DMS 273 treated with DMSO at 0.1 percent for 48 hours (cell line): Measurements from ENCODE around the gene CSH2.
A peak's percentile ranks its signal among the peaks of the same experiment; 100 is the strongest.

Source experiments
- DNase-seq: peaks from one replicate; lab custom pipeline; 2025; lab: John Stamatoyannopoulos, UW

The CSH2 gene

GRCh38 chr17:63855185-63855584 is 18.3 kb downstream of the CSH2 start:
- DNase-seq, result no peak

DNA sequence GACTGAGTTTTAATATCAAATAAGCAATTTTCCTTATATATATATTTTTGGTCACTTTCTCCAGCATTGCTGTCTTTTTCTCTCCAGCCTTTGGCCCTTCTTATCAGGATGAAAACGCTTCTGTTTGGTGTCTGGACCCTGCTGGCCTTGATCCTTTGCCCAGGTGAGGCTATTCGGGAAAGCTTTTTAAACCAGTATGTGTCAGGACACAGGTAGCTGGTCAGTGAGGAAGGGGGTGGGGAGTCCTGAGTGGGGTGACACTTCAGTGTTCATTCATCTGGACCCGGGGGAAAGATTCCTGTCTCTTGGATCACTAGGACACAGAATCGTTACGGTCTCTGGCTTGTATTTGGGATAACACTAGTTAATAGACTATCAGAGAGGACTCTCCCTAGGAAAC is 18.8 kb downstream of the CSH2 start:
- DNase-seq, result no peak

- DNase-seq, result no peak
These were observed 20.2 kb downstream of the CSH2 start for GRCh38 chr17:63853260-63853659.

DNA sequence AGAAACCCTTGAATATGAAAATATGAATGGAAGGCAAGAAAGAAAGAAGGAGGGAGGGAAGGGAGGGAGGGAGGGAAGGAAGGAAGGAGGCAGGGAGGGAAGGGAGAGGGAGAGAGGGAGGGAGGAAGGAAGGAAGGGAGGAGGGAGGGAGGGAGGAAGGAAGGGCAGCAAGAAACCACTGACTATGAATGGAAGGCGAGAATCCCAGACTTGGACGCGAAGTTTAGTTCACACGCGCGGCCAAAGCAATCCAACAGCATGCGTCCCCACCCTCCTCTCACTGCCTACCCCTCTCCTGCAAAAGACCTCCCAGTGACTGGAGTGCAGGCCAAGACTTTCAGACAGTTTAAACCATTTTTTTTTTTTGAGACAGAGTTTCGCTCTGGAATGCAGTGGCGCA is 23.1 kb downstream of the CSH2 start:
- no peak for DNase-seq

GRCh38 chr17:63848834-63849689 is 24.4 kb downstream of the CSH2 start:
- no peak for DNase-seq

GRCh38 chr17:63847525-63848249 is 25.8 kb downstream of the CSH2 start:
- DNase-seq, result no peak

DNA sequence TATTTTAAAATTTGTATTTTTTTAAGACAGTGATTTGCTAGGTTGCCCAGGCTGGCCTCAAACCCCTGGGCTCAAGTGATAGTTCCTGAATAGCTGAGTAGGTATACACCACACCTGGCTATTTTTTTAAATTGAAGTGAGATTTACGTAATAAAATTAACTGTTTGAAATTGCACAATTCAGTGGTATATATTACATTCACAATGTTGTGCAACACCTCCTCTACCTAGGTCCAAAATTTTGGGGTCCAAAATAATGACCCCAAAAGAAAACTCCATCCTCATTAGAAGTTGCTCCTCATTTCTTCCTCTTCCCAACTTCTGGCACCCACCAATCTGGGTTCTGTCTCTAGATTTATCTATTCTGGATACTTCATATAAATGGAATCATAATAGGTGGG is 28.0 kb downstream of the CSH2 start:
- DNase-seq, result no peak

DNA sequence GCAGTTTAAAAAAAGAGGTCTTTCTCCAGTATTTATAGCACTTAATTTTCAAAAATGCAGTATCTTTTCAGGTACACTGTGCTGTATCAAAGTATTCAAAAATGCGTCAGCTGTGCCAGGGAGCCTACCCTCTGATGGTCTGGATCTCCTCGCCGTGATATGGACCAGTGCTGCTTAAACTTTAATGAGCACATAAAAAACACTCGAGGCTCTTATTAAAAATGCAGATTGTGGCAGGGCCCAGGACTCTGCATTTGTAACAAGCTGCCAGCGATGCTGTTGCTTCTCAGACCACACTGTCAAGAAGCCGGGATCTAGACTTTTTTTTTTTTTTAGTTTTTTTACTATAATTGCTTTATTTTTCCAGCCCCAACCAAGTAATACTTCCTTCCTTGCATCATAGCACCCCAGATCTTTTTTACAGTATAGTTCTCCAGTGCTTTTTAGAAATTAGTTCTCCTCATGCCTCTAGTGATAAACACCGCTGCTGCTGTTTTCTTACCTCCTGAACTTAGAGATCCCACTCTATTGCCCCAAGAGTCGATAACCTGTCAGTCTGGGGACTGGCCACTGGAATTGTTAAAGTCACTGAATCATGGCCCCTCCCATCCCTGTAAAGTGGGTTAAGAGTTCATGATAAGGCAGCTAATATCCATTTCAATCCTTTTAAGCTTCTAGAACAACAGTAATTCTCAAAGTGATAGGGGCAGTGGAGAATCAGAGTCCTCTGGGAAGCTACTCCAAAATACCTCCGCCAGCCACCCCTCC is 29.4 kb downstream of the CSH2 start:
- DNase-seq, result no peak

DNA sequence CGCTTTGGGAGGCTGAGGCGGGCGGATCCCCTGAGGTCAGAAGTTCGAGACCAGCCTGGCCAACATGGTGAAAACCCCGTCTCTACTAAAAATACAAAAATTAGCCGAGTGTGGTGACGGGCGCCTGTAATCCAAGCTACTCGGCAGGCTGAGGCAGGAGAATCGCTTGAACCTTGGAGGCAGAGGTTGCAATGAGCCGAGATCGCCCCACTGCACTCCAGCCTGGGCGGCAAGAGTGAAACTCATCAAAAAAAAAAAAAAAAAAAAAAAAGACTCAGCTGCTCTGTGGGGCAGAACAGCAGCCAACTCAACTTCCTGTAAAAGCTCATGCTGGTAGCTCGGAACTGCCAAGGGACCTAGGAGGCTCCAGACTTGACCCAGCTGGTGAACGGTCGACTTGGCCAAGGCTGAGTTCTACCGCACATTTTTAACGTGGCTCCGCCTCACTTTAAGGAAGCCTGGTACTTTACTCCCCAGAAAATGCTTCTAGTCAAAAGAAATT is 30.0 kb downstream of the CSH2 start:
- peak; percentile 15 for DNase-seq

DNA sequence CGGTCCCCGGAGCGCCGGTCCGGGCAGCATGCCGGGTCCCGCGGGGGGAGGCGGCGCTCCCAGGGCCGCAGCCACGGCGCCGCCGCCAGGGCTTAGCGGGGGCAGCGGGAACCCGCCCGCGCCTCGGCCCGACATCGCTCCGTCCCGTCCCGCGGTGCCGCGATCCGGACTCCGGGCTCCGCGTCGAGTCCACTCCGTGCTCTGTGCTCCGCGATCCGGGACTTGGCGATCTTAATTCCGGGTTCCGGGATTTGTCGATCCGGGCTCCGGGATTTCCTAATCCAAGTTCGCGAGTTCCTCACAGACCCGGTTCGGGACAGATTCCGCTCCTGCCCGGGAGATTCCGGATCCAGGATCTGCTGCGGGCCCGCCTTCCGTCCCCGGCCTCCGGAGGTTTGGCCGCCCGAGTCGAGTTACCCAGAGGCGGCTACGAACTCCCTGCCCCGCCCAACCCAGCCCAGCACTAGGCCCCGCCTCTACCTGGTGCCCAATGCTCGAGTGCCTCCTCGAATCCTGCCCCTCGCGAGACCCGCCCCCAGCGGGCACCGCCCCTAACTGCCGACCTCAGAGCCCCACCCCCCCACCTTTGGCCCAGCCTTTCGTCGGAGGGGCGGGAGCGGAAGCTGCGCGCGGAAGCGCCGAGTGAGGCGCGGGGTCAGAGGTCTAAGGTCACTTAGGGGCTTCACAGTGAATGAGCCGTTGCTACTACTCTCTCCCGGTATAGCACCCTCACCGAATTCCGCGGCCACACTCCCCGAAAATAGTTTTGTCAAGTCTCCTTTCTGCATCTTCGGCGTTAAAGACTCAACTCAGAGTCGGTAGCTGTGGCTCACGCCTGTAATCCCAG is 30.7 kb downstream of the CSH2 start, which contains the start of gene SMARCD2:
SMARCD2 (minus strand) TSS at position 146 of the 847 bp plus-strand sequence; CDS start at position 135, 11 bp downstream.
- peak; percentile 97 for DNase-seq

GRCh38 chr17:63842173-63842539 is 31.3 kb downstream of the CSH2 start:
- DNase-seq, result no peak

DNA sequence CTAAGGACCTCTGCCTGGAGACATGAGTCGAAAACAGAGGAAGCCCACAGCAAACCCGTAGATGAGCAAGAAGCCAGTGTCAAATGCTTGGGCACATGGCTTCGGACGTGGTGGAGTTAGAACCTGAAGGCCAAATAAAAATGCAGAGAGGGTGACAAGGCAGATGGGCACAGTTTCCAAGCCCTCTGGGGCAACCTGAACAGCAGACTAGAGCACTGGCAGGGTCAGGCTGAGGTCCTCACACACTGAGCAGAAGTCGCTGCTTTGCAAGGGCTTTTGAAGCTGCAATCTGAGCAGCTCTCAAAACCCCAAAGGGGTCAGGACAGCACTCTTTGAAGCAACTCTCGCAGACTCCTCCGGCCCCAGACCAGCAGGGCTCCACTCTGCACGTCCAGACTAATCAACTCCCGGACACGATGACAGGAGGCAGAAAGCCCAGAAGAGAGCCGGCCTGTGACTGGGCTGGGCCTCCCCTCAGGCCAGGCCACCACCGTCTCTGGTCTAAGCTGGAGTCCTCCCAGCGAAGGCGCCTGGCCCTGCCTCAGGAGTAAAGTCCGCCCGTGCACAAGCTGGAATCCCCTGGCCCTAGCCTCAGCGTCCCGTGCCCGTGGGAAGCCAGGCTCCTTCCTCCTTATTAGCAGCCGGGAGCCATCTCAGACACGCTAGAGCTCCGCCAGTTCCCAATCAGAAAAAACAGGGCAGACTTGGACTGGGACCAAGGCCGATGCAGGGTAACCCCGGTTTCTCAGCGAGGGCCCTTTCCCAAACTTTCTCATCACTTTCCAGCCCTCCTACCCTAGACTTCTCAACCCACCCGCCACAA is 31.9 kb downstream of the CSH2 start:
- no peak for DNase-seq

DNA sequence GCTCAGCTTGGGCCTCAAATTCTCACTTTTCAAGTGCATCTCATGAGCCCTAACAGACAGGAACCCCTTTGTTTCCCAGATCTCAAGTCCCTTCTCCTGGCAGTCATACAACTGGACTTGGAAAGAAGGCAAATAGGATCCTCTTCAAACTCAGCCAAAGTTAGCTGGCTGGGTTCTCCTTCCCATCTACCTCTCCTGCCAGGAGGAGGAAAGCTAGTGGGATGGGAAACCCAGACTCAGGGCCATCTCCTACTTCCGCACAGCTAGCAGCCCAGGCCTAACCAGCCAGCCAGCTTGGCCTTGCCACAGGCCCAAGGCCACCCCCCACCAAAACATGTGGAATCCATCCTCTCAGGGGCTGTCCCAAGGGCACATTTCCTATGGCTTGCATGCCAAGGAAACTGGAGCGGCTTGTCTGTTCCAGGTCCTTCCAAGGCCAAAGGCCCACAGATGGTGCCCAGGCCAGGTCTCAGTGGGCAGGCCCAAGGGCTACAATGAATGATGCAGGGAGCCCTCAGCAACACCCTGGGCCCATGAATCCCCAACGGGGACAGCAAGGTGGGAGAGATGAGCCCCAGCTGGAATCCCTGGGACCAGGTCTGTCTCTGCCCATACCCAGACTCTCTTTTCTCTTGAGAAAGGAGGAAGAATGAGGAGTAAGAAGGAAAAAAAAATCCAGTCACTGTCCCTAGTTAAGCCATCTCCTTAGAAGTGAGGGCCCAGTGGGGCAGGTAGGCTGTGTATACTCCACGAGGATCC is 32.7 kb downstream of the CSH2 start:
- DNase-seq, result no peak

GRCh38 chr17:63838631-63839171 is 34.8 kb downstream of the CSH2 start:
- DNase-seq, result no peak

DNA sequence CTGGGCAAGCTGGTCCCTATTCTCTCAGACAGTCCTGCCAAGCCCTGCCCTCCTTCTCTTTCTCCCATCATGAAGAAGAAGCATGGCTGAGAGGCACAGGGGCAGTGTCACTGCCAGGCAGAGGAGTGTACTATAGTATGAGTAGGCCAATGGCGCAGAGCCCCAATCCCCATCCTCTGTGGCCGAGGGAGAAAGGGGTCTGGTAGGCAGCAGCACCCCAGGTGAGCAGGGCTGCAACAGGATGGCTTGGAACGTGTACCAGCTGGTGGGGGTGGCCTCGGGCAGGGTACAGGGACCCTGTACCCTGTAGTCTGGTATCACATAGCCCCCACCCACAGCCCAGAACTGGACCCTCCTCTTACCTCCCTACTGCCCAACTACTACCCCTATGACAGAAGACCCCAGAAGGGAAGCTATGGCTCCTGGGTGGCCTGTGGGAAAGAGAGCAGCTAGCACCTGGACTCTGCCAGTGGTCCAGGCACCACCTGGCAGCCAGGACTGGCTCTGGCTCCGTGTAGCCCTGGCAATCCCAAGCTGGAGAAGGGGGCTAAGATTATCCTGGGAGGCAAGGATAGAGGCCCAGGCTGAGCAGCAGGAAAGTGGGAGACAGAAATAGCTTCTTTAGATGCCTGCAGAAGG is 35.4 kb downstream of the CSH2 start:
- DNase-seq, result no peak

DNA sequence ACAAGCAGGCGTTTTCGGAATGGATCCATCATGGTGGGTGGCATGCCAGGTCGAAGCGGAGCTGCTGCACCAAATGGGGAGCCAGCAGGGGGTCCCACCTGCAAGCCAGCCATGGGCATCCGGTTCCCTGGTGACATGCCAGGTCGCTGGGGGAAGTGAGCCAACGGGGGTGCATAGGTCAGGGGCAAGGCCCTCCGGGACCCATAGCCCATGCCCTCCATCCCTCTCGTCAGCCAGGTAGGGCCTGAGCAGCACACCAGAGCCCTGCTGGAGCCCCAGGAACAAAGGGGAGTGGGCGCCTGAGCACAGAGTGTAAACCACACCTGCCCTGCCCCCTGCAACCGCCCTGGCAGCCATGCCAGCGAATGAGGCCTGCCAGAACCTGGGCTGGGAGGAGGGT is 36.0 kb downstream of the CSH2 start:
- no peak for DNase-seq

- DNase-seq, result no peak
These were observed 36.7 kb downstream of the CSH2 start for GRCh38 chr17:63836811-63837210.

GRCh38 chr17:63835167-63835720 is 38.2 kb downstream of the CSH2 start:
- DNase-seq, result no peak
